A549 (cell line): ENCODE results near the gene FAM180A.

ENCODE experiments used
- BHLHE40 ChIP-seq: IDR thresholded peaks from 2 replicates; pipeline ENCODE4 v1.6.1; 2012; ENCODE audit warnings: low read depth, low read length, inconsistent platforms
- HOXA7 ChIP-seq: fragments of 250-450 bp; sonication (Bioruptor Pico); IDR thresholded peaks from 2 replicates; pipeline ENCODE4 v1.5.0; 2020; ENCODE audit warnings: mild to moderate bottlenecking, moderate library complexity
- RCOR1 ChIP-seq: fragments of 150-350 bp; IDR thresholded peaks from 2 replicates; pipeline ENCODE4 v1.6.1; 2014; ENCODE audit warnings: antibody characterized with exemption, low read length, low read depth

DNA sequence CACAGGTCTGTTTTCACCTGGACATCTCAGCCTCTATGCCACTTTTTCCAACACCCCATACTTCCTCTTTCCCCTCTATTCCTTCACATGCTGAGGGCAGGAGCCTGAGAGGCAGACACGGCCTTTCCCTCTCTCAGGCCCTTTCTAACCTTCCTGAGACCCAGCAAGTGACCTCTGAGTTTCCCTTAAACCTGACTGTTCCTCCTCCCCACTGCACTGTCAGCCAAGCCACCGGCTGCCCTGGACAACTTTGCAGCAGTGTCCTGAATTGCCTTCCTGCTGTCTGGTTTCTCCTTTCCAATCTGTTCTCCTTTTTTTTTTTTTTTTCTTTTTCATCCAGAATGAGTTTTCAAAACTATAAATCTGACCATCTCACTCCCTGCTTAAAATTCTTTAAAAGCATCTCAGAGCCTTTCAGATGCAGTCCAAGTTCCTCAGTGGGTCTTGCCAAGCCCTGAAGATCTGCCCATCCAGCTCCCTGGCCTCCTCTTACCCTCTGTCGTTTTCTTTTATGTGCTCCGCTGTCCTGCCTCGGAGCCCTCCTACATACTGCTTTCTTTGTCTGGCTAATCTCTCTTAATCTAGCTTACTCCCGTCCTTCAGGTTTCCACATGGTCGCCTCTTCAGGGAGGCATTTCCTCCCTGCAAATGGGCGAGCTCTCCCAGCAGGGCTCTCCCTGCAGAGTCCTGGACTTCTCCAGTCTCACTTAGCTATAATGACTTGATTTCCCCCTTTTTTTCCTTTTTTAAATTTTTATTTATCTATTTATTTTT lies 51.1 kb downstream of the FAM180A start:
- no peak for TF ChIP-seq HOXA7 (CRISPR knock-in tag)
- TF ChIP-seq RCOR1: no peak
- TF ChIP-seq BHLHE40: no peak
